ENCODE results near the gene TRIM46. TPM values are rescaled to one million over a fixed set of nuclear protein-coding genes. Genes with fewer than 3 reads are reported as not detected.

Gene TRIM46
- total RNA-seq, 1 donor from 2014 or later: 4.8 TPM

DNA sequence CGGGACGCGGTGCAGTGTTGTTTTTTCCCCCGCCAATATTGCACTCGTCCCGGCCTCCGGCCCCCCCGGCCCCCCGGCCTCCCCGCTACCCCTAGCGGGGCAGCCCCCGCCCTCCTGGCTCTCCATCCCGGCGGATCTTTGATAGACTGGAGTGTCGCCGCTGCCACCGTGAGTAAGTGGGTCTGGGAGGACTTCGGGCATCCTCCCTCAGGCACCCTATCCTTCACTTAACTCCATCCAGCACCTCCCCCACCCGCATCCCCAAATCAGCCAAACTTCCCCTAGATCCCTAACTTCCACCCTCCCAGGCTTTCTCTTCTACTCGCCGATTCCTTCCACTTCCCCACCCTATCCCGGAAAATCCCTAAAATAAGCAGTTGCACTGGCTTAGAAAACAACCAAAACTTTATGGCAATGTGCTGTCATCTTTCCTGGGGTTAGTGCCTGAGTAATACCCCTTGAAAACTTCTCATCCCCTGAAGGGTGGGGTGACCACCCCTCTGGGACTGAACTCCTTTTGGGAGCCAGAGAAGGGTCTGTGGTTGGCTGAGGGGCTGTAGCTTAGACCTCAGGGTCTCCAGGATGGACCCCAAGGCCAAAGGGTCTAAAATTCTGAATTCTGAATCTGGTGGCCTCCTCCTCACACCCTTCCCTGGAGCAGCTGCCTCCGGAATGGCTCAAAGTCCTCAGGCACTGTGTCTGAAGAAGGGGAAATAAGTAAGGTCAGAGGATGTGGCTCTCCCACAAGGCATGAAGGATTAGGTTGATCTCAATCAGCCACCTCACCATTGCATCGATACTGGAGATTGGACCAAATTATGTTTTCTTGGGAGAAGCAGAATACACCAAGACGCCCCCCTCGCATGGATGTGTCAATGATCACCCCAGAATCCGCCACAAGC lies 21.8 kb downstream of the TRIM46 start:
- ATAC-seq (no peak), DNase-seq (ENCODE audit: low spot score) (peak; percentile 71)
- intact Hi-C loops (cut with DNase I): no loop called here

DNA sequence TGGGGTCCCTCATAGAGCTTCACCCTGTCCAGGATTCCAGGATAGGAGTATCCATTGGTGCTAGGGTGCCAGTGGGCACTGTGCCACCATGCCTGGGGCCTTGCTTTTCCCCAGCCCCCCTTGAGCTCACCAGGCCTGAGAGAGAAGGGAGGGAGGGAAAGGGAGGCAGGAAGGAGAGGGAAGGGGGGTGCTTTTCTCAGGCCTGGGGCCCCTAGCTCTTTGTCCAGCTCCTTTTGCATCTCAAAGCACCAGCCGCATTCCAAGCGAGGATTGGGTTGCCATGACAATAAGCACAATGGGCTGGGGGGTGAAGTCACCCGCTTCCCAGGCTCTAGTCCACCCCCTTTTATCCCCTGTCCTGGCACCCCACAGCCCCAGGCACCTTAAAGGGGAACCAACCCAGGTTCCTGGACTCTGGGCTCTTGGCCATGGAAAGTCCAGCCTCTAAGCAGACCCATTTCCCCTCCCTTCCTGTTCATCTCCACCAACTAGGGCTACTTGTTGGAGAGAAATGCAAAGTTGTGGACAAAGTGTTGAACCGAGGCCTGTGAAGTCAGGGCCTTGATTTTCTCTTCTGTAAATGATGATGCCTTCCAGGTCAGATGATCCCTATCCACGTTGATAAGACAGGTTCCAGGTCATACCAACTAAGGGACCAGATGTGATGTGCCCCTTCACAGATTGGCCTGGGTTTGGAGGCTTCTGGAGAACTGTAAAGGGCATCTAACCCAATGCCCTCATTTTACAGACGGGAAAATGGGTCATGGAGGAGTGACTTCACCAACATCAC lies 22.6 kb downstream of the TRIM46 start:
- peak; percentile 64 for DNase-seq (ENCODE audit: low spot score)
- intact Hi-C loops (cut with DNase I): no loop called here
- no peak for ATAC-seq

DNA sequence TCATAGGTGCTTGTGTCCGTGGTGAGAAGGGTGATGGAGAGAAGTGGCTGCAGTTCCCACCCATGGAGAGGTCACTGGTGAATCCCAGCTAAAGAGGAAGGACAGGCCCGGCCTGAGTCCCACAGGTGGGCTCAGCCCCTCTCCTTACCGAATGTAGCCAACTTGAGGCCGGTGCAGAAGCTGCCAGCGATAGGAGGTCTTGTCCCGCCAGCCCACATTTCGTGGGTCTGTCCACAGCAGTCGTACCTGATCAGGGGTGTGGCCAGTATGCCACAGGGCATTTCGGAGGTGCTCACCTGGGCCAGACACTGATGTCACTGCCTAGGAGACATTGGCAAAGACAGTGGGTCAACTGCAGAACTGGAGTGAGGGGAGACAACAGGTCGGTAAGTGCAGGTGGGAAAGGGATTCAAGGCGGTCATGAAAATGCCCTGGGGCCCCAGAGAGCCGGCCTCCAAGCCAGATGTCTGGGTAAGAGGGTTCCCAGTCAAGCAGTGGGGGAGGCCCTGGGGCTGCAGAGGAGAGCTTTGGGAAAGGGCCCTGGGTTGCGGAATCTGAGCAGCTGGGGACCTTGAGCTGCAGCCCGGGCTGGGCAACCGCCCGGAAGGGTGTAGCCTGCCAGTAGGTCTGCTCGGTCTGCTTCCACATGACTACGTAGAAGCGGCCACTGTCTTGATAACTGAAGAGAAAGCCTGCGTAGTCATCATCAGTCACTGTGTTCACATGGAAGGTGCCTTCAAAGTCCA lies 23.4 kb downstream of the TRIM46 start:
- ATAC-seq: no peak
- peak; percentile 58 for DNase-seq (ENCODE audit: low spot score)
- intact Hi-C loops (cut with DNase I): no loop called here

DNA sequence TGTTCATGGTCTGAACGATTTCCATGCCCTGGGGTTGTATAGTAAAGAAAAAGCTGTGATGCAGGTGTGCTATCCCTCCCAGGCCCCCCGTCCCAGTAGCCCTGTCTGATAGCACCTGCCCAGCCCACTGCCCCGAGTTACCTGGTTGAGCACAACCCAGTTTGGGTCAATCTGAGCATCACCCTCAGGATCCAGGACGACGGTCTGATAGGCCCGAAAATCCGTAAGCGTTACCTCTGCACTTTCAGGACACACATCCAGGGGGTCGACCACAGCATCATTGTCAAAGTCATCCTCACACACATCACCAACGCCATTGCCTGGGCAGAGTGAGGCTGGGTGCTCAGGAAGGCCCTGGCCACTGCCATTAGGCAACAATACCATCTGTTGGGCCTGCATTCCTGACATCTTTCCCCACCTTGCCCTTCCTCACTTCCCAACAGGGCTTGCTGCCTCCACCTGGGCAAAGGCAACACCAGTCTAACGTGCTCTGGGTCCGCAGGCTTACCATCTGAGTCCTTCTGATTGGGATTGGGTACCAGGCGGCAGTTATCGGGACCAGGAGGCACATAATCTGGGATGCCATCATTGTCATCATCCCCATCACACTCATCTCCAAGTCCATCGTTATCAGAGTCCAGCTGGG lies 24.4 kb downstream of the TRIM46 start:
- DNase-seq (ENCODE audit: low spot score): peak; percentile 54
- intact Hi-C loops (cut with DNase I): no loop called here
- ATAC-seq: no peak

GRCh38 chr1:155198547-155198906 lies 24.9 kb downstream of the TRIM46 start:
- ATAC-seq (no peak), DNase-seq (ENCODE audit: low spot score) (no peak)
- intact Hi-C loops (cut with DNase I): no loop called here

- intact Hi-C loops (cut with DNase I): no loop called here
- ATAC-seq (no peak), DNase-seq (ENCODE audit: low spot score) (no peak)
Measured at GRCh38 chr1:155199792-155200191, 26.1 kb downstream of the TRIM46 start.

DNA sequence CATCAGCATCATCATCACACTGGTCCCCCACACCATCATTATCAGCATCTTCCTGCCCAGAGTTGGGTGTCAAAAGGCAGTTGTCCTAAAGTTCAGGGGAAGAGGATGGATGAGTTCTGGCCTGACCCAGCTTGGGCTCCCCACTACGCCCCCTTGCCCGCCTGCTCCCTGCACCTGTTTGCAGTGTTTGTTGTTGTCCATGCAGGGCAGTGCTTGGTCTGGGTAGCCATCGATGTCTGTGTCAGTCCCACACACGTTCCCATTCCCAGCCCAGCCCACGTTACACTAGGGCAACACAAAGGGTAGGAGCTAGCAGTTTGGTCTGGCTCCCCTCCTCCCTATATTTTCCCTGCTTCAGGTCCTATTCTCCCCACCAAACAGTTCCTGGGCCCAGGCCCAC lies 27.3 kb downstream of the TRIM46 start:
- DNase-seq (ENCODE audit: low spot score) (no peak), ATAC-seq (no peak)
- intact Hi-C loops (cut with DNase I): no loop called here

GRCh38 chr1:155202198-155202597 lies 28.5 kb downstream of the TRIM46 start:
- DNase-seq (ENCODE audit: low spot score) (no peak), ATAC-seq (no peak)

DNA sequence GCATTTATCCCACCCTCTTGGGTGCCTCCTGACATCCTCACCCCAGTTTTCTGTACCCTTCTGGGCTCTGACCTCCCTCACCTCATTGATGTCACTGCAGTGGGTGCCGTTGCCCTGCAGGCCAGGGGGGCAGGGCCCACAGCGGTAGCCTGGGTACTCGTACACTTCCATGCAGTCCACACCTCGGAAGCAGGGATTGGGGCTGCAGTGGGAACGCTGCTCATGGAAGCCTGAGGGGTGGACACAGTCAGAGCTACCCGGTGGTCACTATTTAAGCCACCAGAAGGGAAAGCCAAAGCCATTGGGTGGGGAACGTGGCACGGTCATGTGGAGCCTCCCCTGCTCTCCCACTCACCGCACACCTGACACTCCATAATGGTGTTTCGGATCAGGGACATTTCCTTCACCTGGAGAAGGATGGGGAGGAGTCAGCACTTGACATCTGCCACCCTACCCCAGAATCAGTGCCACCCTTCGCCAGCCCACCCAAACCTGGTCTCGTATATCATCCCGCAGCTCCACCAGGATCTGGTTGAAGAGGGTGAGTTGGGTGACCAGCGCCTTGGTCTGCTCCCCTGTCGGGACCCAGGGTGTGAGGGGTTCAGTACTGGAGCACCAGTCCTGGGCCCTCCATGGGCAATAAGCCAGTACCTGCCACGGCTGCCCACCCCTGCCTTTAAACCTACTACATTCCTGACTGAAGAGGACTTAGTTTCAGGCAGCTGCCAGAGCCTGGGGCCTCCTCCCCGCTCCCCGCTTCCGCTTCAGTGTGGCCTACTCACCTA lies 29.3 kb downstream of the TRIM46 start:
- ATAC-seq: no peak
- no peak for DNase-seq (ENCODE audit: low spot score)
- intact Hi-C loops (cut with DNase I): no loop called here

More at GRCh38 chr1:155202198-155202597, 28.5 kb downstream of the TRIM46 start:
- intact Hi-C loops (cut with DNase I): no loop called here

DNA sequence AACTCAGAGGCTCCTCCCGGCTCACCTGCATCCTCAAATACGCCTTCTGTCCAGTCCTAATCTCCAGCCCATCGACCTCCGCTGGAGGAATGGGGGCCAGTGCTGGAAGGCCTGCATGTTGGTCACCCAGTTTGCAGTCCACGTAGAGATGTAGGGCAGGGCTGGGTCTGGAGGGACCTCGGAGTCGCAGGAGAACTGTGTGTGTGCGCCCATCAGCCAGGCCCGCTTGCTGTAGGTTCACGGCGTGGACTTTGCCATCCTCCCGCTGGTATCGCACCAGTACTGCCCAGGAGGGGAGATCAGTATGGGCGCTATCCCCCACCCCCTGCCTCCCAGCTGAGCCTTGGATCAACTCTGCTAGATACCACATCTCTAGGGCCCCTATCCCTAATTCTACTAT lies 31.4 kb downstream of the TRIM46 start:
- ATAC-seq (no peak), DNase-seq (ENCODE audit: low spot score) (no peak)
- intact Hi-C loops (cut with DNase I): no loop called here

DNA sequence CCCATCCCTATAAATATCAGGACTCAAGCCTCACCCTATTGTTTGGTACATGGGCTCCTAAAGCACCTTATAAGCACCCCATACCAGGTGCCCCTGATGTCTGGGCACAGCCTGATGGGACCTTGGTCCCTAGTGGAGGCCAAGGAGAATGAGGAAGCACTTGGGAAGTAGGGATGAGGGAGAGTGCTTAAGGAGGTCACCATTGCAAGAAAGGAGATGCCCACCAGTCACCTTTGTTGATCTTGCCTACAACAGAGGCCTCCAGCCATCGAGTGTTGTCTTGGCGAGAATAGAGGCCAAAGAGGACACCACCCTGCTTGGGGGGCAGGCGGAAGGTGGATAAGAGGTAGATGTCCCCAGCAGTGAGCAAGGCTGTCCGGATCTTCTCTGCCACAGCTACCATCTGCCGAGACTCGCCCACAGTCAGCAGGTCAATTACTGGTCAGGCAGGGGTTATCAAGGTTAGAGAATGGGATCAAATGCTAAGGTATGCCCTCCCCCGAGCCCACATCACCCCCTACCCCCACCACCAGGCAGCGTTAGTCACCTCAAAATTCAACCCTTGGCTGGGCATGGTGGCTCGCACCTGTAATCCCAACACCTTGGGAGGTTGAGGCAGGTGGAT lies 32.4 kb downstream of the TRIM46 start:
- DNase-seq (ENCODE audit: low spot score) (no peak), ATAC-seq (no peak)
- intact Hi-C loops (cut with DNase I): no loop called here

DNA sequence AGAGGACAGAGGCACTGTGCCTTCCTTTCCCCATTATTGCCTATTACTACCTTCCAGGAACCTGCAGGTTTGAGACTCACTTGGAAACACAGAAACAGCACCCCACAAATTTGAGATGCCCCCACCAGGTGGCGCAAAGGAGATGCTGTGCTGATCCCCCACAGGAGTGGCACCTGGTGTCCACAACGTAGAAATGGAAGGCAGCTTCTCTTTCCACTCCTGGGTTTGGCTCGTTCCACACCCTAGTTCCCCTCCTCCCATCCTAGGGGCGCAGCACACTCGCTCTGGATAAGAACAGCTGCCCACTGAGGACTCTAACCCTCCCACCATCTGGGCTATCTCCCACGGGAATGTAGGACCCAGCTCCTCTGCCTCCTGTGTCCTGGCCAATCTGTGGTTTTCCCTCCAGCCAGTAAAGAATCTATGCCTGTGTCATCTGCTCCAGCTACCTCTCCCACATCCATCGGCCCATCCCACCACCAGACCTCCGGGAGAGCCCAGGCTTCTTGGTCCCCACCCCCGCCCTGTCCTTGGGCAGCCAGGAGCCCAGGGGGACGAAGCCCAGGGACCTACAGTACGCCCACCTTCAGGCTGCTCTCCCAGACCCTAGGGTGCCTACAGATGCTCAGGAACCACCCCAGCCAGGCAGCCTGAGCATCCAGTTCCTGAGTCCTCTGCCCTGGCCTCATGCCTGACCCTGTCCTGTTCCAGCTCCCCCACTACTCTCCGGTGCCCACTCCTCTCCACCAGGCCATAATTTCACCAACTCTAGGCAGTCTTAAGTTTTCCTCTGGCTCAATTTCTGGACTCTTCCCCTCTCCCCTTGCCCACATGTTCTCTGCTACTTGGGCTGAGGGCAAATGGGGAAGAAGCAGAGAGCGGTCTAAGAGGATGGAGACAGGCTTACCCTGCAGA lies 33.5 kb downstream of the TRIM46 start:
- ATAC-seq: peak; percentile 44
- DNase-seq (ENCODE audit: low spot score): peak; percentile 92
- intact Hi-C loops (cut with DNase I): no loop called here

GRCh38 chr1:155207806-155208540 lies 34.3 kb downstream of the TRIM46 start, which contains the start of gene THBS3:
TSS of gene THBS3 (minus strand) at chr1:155207897. CDS start at chr1:155207876, 21 bp downstream.
- DNase-seq (ENCODE audit: low spot score) (peak; percentile 78), ATAC-seq (peak; percentile 62)
- intact Hi-C loops (cut with DNase I): no loop called here

DNA sequence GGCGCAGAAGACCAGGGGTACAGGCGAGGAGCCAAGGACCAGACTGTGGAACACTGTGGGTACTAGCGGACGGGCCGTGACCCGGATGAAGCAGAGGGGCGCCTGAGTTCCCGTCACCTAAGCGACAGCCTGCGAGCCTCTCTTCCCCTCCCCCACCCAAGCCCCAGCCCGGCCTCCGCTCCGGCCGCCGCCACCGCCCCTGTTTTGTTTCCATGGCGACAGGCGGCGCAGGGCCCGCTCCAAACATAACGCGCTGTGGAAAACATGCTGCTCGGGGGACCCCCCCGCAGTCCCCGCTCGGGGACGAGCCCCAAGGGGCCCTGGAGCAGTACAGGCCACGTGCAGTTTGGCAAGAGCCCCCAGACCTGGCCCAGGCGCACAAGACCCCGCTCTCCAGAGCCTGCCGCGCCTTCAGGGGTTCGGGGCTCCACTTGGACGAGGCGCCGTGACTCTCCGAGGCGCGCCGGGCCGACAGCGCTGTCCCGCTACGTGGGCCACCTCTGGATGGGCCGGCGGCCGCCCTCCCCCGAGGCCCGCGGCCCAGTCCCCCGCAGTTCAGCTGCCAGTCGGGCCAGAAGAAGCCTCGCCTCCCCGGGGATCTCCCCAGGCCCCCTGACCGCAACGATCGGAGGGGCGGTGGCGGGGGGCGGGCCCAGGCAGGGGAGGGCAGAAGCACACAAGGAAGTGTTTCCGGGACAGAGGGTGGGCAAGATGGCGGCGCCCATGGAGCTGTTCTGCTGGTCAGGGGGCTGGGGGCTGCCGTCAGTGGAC lies 35.1 kb downstream of the TRIM46 start, which contains the start of gene MTX1:
Gene MTX1, plus strand, starts transcription at position 155 of the 771 bp plus-strand sequence. Its CDS starts 110 bp downstream, at position 265.
- DNase-seq (ENCODE audit: low spot score): peak; percentile 95
- intact Hi-C loops (cut with DNase I): no loop called here
- peak; percentile 91 for ATAC-seq

DNA sequence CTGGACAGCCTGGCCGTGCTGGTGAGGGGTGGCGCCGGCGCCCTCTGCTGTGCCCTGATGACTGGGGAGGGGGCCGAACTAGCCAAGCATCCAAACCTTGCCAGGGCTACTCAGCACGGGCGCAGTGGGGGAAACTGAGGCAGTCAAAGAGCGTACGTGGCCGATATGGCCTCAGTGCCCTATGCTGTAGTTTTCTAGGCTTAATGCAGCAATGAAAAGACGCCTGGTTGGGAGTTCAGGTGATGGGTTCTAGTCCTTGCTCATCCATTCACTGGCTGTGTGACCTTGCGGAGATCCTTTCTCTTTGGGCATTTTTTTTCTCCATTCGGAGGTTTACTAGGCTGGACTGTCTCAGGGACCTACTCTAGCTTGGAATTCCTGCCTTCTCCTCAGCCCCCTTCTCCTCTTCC lies 35.7 kb downstream of the TRIM46 start:
- DNase-seq (ENCODE audit: low spot score): no peak
- intact Hi-C loops (cut with DNase I): no loop called here

More for the DNA sequence above, 35.7 kb downstream of the TRIM46 start:
- no peak for ATAC-seq
